OCI-LY3 (cell line): ENCODE measurements around the gene PLEKHA7.
"Not testable (repeated sequence)": the region's sequence is repeated elsewhere in the genome, so short reads cannot be mapped to it uniquely, and the experiment has no call there.

Experiments used
- CTCF ChIP-seq: fragments of 200-600, 300-600 bp; sonication (generic); IDR thresholded peaks from 2 replicates; pipeline ENCODE4 v1.5.1; 2014; ENCODE audit warnings: antibody characterized with exemption, low read length, low read depth
- EZH2phosphoT487 ChIP-seq: fragments of 200-600 bp; shearing (Covaris generic); IDR thresholded peaks from 2 replicates; pipeline ENCODE4 v1.6.1; 2018; ENCODE audit warnings: antibody characterized with exemption, mixed run types, low read depth

DNA sequence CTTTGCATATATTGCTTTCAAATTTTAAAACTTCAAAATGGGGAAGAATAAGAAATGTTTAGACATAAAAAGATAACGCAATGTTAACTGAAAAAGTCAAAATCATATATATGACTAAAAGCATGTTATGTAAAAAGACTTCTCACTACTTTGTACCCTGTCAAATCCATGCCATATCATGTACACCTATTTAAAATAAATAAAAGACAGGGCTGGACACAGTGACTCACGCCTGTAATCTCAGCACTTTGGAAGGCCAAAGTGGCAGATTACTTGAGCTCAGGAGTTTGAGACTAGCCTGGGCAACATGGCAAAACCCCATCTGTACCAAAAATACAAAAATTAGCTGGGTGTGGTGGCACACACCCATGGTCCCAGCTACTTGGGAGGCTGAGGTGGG is 109.5 kb downstream of the PLEKHA7 start:
- not testable (repeated sequence) for TF ChIP-seq CTCF, EZH2phosphoT487
